ENCODE results near the gene AKR1A1. TPM values are rescaled to one million over a fixed set of nuclear protein-coding genes. Genes with fewer than 3 reads are reported as not detected.

AKR1A1 gene
- total and polyA plus RNA-seq, 2 experiments from 2014 or later: 186 to 271 TPM

DNA sequence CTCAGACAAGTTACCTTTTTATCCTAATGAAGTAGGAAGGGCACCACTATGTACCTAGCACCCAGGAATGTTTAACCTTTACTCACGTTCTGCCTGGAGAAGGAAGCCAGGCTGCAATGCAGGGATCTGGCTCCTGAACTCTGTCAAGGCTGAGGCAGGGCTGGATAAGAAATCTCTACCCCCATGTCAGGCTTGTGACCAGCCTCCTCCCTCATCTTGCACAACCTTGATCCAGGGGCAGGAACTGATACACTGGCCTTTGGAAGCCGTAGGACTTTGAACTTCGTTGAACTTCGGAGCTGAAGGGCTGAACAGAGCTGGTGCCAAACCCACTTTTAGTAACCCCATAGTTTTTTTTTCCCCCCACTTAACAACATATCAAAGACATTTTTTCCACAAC is 8.0 kb upstream of the AKR1A1 start:
- Histone ChIP-seq H3K9me3 (ENCODE audit: low read depth) (no peaks in the 10 kb centered on the region), H3K79me2 (no peaks in the 10 kb centered on the region), H2AFZ (no peak overlapping the region), H3K4me2 (peak overlapping the region; percentile 42), H3K4me1 (ENCODE audit: insufficient read depth) (no peaks in the 10 kb centered on the region), H3K9me2 (replicated peaks; ENCODE audit: insufficient read depth) (no peaks in the 10 kb centered on the region), H3K4me3 (no peak overlapping the region), H4K20me1 (ENCODE audit: insufficient read depth, poor library complexity, severe bottlenecking) (no peaks in the 10 kb centered on the region), H3K27ac (peak overlapping the region; percentile 50), H3K27me3 (no peaks in the 10 kb centered on the region), H3K36me3 (replicated peaks; ENCODE audit: insufficient read depth, low read depth) (no peaks in the 10 kb centered on the region)
- TF ChIP-seq EZH2phosphoT487 (IDR thresholded peaks at IDR 0.05; ENCODE audit: low read depth, severe bottlenecking, unreplicated experiment) (no peak), EZH2 (IDR thresholded peaks at IDR 0.05; ENCODE audit: borderline replicate concordance) (no peak)
- TF ChIP-seq, protein P1, sequence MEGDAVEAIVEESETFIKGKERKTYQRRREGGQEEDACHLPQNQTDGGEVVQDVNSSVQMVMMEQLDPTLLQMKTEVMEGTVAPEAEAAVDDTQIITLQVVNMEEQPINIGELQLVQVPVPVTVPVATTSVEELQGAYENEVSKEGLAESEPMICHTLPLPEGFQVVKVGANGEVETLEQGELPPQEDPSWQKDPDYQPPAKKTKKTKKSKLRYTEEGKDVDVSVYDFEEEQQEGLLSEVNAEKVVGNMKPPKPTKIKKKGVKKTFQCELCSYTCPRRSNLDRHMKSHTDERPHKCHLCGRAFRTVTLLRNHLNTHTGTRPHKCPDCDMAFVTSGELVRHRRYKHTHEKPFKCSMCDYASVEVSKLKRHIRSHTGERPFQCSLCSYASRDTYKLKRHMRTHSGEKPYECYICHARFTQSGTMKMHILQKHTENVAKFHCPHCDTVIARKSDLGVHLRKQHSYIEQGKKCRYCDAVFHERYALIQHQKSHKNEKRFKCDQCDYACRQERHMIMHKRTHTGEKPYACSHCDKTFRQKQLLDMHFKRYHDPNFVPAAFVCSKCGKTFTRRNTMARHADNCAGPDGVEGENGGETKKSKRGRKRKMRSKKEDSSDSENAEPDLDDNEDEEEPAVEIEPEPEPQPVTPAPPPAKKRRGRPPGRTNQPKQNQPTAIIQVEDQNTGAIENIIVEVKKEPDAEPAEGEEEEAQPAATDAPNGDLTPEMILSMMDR (IDR thresholded peaks at IDR 0.05; ENCODE audit: poor library complexity): no peak
- peak; percentile 74 for DNase-seq (ENCODE audit: low spot score)
- WGBS (ENCODE audit: low lambda C conversion rate, missing lambda C conversion rate): 46% methylated on average over 4 of the region's 4 CpGs

DNA sequence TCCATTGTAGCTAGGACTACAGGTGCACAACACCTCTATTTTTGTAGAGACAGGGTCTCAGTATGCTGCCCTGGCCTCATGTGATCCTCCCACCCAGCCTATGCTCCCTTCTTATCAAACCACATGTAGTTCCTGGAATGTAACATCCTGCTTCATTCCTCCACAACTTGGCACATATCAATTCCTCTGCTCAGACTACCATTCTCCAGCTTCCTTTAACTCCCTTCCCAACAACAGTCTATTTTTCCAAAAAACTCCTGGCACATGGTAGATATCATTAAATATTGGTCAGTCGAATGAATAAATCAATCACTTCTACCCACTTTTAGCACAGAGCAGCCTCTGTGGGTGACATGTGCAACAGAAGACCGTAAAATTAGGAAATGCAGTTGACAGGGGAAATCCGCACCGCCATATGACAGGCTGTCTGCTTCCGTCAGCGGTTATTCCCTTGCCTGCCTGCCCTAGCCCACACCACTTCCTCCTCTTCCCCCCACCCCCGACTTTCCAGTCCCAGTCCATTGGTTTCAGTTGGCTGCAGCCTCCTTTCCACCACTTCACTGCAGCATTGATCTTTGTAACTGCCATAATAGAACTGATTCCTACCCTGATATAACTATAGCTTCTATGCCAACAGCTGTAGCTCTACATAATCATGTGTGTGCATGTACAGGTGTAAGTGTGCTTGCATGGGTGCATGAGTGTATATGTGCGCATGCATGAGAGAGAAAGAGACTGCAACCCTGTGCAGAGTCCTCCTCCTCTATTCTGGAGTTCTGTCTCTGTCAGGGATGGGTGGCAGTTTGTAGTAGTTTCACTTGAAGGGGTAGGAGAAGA is 6.8 kb upstream of the AKR1A1 start:
- H3K27me3 ChIP-seq: no peaks in the 10 kb centered on the region
- H3K79me2 ChIP-seq: no peaks in the 10 kb centered on the region
- H3K9me3 ChIP-seq (ENCODE audit: low read depth): no peaks in the 10 kb centered on the region
- DNase-seq (ENCODE audit: low spot score): peak; percentile 38
- no peaks in the 10 kb centered on the region for H3K9me2 ChIP-seq (replicated peaks; ENCODE audit: insufficient read depth)
- H4K20me1 ChIP-seq (ENCODE audit: insufficient read depth, poor library complexity, severe bottlenecking): no peaks in the 10 kb centered on the region
- no peaks in the 10 kb centered on the region for H3K36me3 ChIP-seq (replicated peaks; ENCODE audit: insufficient read depth, low read depth)
- no peaks in the 10 kb centered on the region for H3K4me1 ChIP-seq (ENCODE audit: insufficient read depth)
- H3K27ac ChIP-seq: peak overlapping the region; percentile 44
- no peak overlapping the region for H3K4me3 ChIP-seq
- no peak overlapping the region for H2AFZ ChIP-seq
- no peak for TF ChIP-seq EZH2 (IDR thresholded peaks at IDR 0.05; ENCODE audit: borderline replicate concordance)
- no peak for TF ChIP-seq EZH2phosphoT487 (IDR thresholded peaks at IDR 0.05; ENCODE audit: low read depth, severe bottlenecking, unreplicated experiment)
- TF ChIP-seq, protein P1 (IDR thresholded peaks at IDR 0.05; ENCODE audit: poor library complexity): no peak
- WGBS (ENCODE audit: low lambda C conversion rate, missing lambda C conversion rate): 70% methylated on average over 8 of the region's 8 CpGs
- H3K4me2 ChIP-seq: no peak overlapping the region

DNA sequence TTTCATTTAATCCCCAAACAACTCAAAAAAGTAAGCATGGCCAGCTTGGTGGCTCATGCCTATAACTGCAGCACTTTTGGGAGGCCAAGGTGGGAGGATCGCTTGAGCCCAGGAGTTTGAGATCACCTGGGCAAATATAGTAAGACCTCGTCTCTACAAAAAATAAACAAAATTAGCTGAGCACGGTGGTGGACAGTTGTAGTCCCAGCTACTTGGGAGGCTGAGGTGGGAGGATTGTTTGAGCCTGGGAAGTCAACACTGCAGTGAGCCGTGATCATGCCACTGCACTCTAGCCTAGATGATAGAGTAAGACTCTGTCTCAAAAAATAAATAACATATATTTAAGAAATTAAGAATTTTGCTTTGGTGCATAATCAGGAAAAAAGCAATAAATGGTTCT is 6.1 kb upstream of the AKR1A1 start:
- Histone ChIP-seq H3K4me3 (no peak overlapping the region), H3K79me2 (no peaks in the 10 kb centered on the region), H3K9me2 (replicated peaks; ENCODE audit: insufficient read depth) (no peaks in the 10 kb centered on the region), H3K4me2 (no peak overlapping the region), H3K36me3 (replicated peaks; ENCODE audit: insufficient read depth, low read depth) (no peaks in the 10 kb centered on the region), H2AFZ (no peak overlapping the region), H3K27ac (peak overlapping the region; percentile 52), H3K9me3 (ENCODE audit: low read depth) (no peaks in the 10 kb centered on the region), H3K4me1 (ENCODE audit: insufficient read depth) (no peaks in the 10 kb centered on the region), H3K27me3 (no peaks in the 10 kb centered on the region), H4K20me1 (ENCODE audit: insufficient read depth, poor library complexity, severe bottlenecking) (no peaks in the 10 kb centered on the region)
- WGBS (ENCODE audit: low lambda C conversion rate, missing lambda C conversion rate): 89% methylated on average over 4 of the region's 4 CpGs
- no peak for TF ChIP-seq EZH2 (IDR thresholded peaks at IDR 0.05; ENCODE audit: borderline replicate concordance)
- no peak for TF ChIP-seq EZH2phosphoT487 (IDR thresholded peaks at IDR 0.05; ENCODE audit: low read depth, severe bottlenecking, unreplicated experiment)
- TF ChIP-seq, protein P1 (IDR thresholded peaks at IDR 0.05; ENCODE audit: poor library complexity): no peak
- DNase-seq (ENCODE audit: low spot score): no peak

Data from hepatocyte (in vitro differentiated cells).